Transverse colon (tissue), 4 donors: ENCODE measurements around the gene MBNL1.

Experiments
- EP300 ChIP-seq: sonication (generic); formaldehyde crosslinking; IDR thresholded peaks from one replicate; pipeline ENCODE4 v1.6.1; 2017; ENCODE audit warnings: antibody characterized with exemption, low read depth
- POLR2A ChIP-seq: fragments of 450-650 bp; IDR thresholded peaks from one replicate; pipeline ENCODE4 v1.6.1; 2016; ENCODE audit warnings: antibody characterized with exemption, mild to moderate bottlenecking, moderate library complexity
- POLR2AphosphoS5 ChIP-seq, 3 donors: sonication (generic); formaldehyde crosslinking; IDR thresholded peaks; one replicate each; pipeline ENCODE4 v1.6.1; 2016; ENCODE audit warnings: antibody characterized with exemption in 3 of 3
- TF ChIP-seq, protein P1 (sequence below), 5 experiments: fragments of 200-600 bp in 3 of 5; fragments of 450-650 bp in 2 of 5; sonication (generic) in 3 of 5; IDR thresholded peaks; 1 replicate in 2 of 5; 2 replicates in 3 of 5; pipeline ENCODE4 v1.5.1; 2016 to 2017; ENCODE audit warnings: antibody characterized with exemption in 5 of 5, inconsistent platforms in 3 of 5, mild to moderate bottlenecking in 2 of 5, moderate library complexity in 1 of 5

DNA sequence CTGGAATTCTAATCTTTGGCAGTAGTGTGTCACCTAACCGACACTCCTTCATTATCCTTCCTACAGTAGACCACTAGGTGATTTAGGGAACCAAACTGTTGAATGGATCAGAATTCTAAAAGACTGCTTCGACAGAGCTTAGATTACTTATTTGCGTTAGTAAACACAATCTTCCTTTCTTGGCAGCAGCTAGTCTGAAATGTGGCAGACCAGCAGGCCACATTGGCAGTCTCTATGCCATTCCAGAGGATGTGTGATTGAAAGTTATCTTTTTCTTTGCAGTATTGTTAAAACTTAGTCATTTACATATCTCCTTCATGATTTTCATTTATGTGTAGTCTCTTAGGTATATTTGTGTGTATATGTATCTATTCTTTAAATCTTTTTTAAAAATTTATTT, 23.6 kb downstream of the MBNL1 start:
- TF ChIP-seq, protein P1, sequence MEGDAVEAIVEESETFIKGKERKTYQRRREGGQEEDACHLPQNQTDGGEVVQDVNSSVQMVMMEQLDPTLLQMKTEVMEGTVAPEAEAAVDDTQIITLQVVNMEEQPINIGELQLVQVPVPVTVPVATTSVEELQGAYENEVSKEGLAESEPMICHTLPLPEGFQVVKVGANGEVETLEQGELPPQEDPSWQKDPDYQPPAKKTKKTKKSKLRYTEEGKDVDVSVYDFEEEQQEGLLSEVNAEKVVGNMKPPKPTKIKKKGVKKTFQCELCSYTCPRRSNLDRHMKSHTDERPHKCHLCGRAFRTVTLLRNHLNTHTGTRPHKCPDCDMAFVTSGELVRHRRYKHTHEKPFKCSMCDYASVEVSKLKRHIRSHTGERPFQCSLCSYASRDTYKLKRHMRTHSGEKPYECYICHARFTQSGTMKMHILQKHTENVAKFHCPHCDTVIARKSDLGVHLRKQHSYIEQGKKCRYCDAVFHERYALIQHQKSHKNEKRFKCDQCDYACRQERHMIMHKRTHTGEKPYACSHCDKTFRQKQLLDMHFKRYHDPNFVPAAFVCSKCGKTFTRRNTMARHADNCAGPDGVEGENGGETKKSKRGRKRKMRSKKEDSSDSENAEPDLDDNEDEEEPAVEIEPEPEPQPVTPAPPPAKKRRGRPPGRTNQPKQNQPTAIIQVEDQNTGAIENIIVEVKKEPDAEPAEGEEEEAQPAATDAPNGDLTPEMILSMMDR (IDR thresholded peaks at IDR 0.05): no peak
- TF ChIP-seq POLR2A: no peak
- no peak for TF ChIP-seq POLR2AphosphoS5 (IDR thresholded peaks at IDR 0.05)
- TF ChIP-seq EP300: no peak
